ENCODE measurements around the gene CD33.

Gene CD33

GRCh38 chr19:51272183-51272810 lies 47.4 kb downstream of the CD33 start:
- no peak for TF ChIP-seq CTCF (IDR thresholded peaks at IDR 0.05)

GRCh38 chr19:51274049-51274770 lies 49.3 kb downstream of the CD33 start:
- TF ChIP-seq CTCF (IDR thresholded peaks at IDR 0.05): no peak

GRCh38 chr19:51277112-51277511 lies 52.2 kb downstream of the CD33 start:
- TF ChIP-seq CTCF (IDR thresholded peaks at IDR 0.05): no peak

GRCh38 chr19:51282335-51282734 lies 57.5 kb downstream of the CD33 start:
- no peak for TF ChIP-seq CTCF (IDR thresholded peaks at IDR 0.05)

GRCh38 chr19:51285682-51286081 lies 60.8 kb downstream of the CD33 start:
- TF ChIP-seq CTCF (IDR thresholded peaks at IDR 0.05): no peak

Data from LNCAP (cell line).